HG02642 (cell line): Measurements from ENCODE around the gene ARHGEF6.
"Not testable (repeated sequence)": the region's sequence is repeated elsewhere in the genome, so short reads cannot be mapped to it uniquely, and the experiment has no call there.

ENCODE experiments used
- ATAC-seq: cut with Tn5 transposase; IDR thresholded peaks from one replicate; pipeline ENCODE4 v1.9.1; 2021; ENCODE audit warnings: mild to moderate bottlenecking; ENCODE audit not compliant: unreplicated experiment, poor library complexity

Gene ARHGEF6

GRCh38 chrX:136789856-136790255, 9.1 kb upstream of the ARHGEF6 start:
- ATAC-seq: no peak

GRCh38 chrX:136784231-136784630, 3.5 kb upstream of the ARHGEF6 start:
- ATAC-seq: no peak

GRCh38 chrX:136783159-136783558, 2.4 kb upstream of the ARHGEF6 start:
- ATAC-seq: no peak

GRCh38 chrX:136781180-136781797, 557 bp upstream of the ARHGEF6 start:
- no peak for ATAC-seq

GRCh38 chrX:136780241-136780640, 491 bp downstream of the ARHGEF6 start:
- ATAC-seq: no peak

GRCh38 chrX:136779346-136779781, 1.4 kb downstream of the ARHGEF6 start:
- ATAC-seq: peak; percentile 58

GRCh38 chrX:136778916-136779315, 1.8 kb downstream of the ARHGEF6 start:
- no peak for ATAC-seq

- no peak for ATAC-seq
Observed at GRCh38 chrX:136778020-136778419, 2.7 kb downstream of the ARHGEF6 start.

GRCh38 chrX:136773648-136774047, 7.1 kb downstream of the ARHGEF6 start:
- ATAC-seq: no peak

- ATAC-seq: not testable (repeated sequence)
Observed at GRCh38 chrX:136771869-136772268, 8.9 kb downstream of the ARHGEF6 start.

- ATAC-seq: no peak
Observed at GRCh38 chrX:136768469-136769084, 12.2 kb downstream of the ARHGEF6 start.

GRCh38 chrX:136767104-136767941, 13.4 kb downstream of the ARHGEF6 start:
- ATAC-seq: peak; percentile 83

- ATAC-seq: peak; percentile 5
Observed at GRCh38 chrX:136766785-136767103, 14.0 kb downstream of the ARHGEF6 start.

GRCh38 chrX:136765821-136766356, 14.8 kb downstream of the ARHGEF6 start:
- ATAC-seq: no peak

- no peak for ATAC-seq
Observed at GRCh38 chrX:136764206-136764605, 16.5 kb downstream of the ARHGEF6 start.

GRCh38 chrX:136762820-136763452, 17.8 kb downstream of the ARHGEF6 start:
- no peak for ATAC-seq

- ATAC-seq: no peak
Observed at GRCh38 chrX:136761421-136761820, 19.3 kb downstream of the ARHGEF6 start.

GRCh38 chrX:136759968-136760367, 20.8 kb downstream of the ARHGEF6 start:
- peak; percentile 78 for ATAC-seq

- no peak for ATAC-seq
Observed at GRCh38 chrX:136755411-136755810, 25.3 kb downstream of the ARHGEF6 start.

- ATAC-seq: no peak
Observed at GRCh38 chrX:136754651-136755050, 26.1 kb downstream of the ARHGEF6 start.

- ATAC-seq: no peak
Observed at GRCh38 chrX:136752796-136753195, 27.9 kb downstream of the ARHGEF6 start.
